Activated CD4-positive, alpha-beta T cell treated with anti-CD3 and anti-CD28 coated beads for 1 hour (primary cell): ENCODE results near the gene BEGAIN.
"Not testable (repeated sequence)": the region's sequence is repeated elsewhere in the genome, so short reads cannot be mapped to it uniquely, and the experiment has no call there.

ENCODE experiments used
- DNase-seq: peaks from one replicate; pipeline ENCODE4 v3.0.0-alpha.2; 2020

Gene BEGAIN

GRCh38 chr14:100534528-100535286 is 52.5 kb downstream of the BEGAIN start:
- no peak for DNase-seq

GRCh38 chr14:100533656-100534485 is 53.3 kb downstream of the BEGAIN start:
- DNase-seq, result peak; percentile 6

- DNase-seq, result no peak
Measured at GRCh38 chr14:100532906-100533655, 54.1 kb downstream of the BEGAIN start.

- no peak for DNase-seq
Measured at GRCh38 chr14:100532154-100532861, 54.9 kb downstream of the BEGAIN start.

GRCh38 chr14:100531152-100532121 is 55.8 kb downstream of the BEGAIN start:
- DNase-seq, result no peak

- no peak for DNase-seq
Measured at GRCh38 chr14:100530270-100531072, 56.7 kb downstream of the BEGAIN start.

GRCh38 chr14:100529561-100530031 is 57.6 kb downstream of the BEGAIN start:
- no peak for DNase-seq

- DNase-seq, result no peak
Measured at GRCh38 chr14:100528962-100529560, 58.2 kb downstream of the BEGAIN start.

- no peak for DNase-seq
Measured at GRCh38 chr14:100526632-100527031, 60.6 kb downstream of the BEGAIN start.

- no peak for DNase-seq
Measured at GRCh38 chr14:100526057-100526456, 61.2 kb downstream of the BEGAIN start.

- no peak for DNase-seq
Measured at GRCh38 chr14:100525615-100526014, 61.6 kb downstream of the BEGAIN start.

GRCh38 chr14:100524933-100525243 is 62.3 kb downstream of the BEGAIN start:
- no peak for DNase-seq

- DNase-seq, result no peak
Measured at GRCh38 chr14:100524233-100524932, 62.8 kb downstream of the BEGAIN start.

- no peak for DNase-seq
Measured at GRCh38 chr14:100523843-100524169, 63.4 kb downstream of the BEGAIN start.

GRCh38 chr14:100523131-100523842 is 63.9 kb downstream of the BEGAIN start:
- no peak for DNase-seq

- no peak for DNase-seq
Measured at GRCh38 chr14:100522616-100523099, 64.6 kb downstream of the BEGAIN start.

GRCh38 chr14:100506053-100506452 is 81.2 kb downstream of the BEGAIN start:
- not testable (repeated sequence) for DNase-seq

- DNase-seq, result no peak
Measured at GRCh38 chr14:100504372-100505078, 82.7 kb downstream of the BEGAIN start.
